Effector memory CD4-positive, alpha-beta T cell (primary cell): ENCODE results near the gene ADORA3.

ENCODE experiments used
- DNase-seq, 3 donors: peaks; one replicate each; pipeline ENCODE4 v3.0.0-alpha.2; 2020
- H3K27ac ChIP-seq: 2 replicates; pipeline ENCODE4 v1.7.0; 2013; ENCODE audit warnings: mild to moderate bottlenecking, low read length, moderate library complexity; ENCODE audit not compliant: insufficient read depth, poor library complexity, severe bottlenecking
- H3K27me3 ChIP-seq: replicated peaks from 2 replicates; pipeline ENCODE4 v1.7.0; 2013; ENCODE audit warnings: mild to moderate bottlenecking, low read length; ENCODE audit not compliant: insufficient read depth, control insufficient read depth, poor library complexity, severe bottlenecking
- H3K36me3 ChIP-seq: 2 replicates; pipeline ENCODE4 v1.7.0; 2013; ENCODE audit warnings: mild to moderate bottlenecking, low read length, moderate library complexity; ENCODE audit not compliant: control insufficient read depth, insufficient read depth
- H3K4me1 ChIP-seq: 2 replicates; pipeline ENCODE4 v1.7.0; 2013; ENCODE audit warnings: low read length, mild to moderate bottlenecking; ENCODE audit not compliant: control insufficient read depth, insufficient read depth, poor library complexity, severe bottlenecking
- H3K4me3 ChIP-seq: 2 replicates; pipeline ENCODE4 v1.7.0; 2013; ENCODE audit warnings: low read length, low read depth, mild to moderate bottlenecking; ENCODE audit not compliant: insufficient read depth, poor library complexity, severe bottlenecking
- H3K9me3 ChIP-seq: 2 replicates; pipeline ENCODE4 v1.7.0; 2013; ENCODE audit warnings: mild to moderate bottlenecking, low read length, moderate library complexity; ENCODE audit not compliant: control insufficient read depth

ADORA3 gene

DNA sequence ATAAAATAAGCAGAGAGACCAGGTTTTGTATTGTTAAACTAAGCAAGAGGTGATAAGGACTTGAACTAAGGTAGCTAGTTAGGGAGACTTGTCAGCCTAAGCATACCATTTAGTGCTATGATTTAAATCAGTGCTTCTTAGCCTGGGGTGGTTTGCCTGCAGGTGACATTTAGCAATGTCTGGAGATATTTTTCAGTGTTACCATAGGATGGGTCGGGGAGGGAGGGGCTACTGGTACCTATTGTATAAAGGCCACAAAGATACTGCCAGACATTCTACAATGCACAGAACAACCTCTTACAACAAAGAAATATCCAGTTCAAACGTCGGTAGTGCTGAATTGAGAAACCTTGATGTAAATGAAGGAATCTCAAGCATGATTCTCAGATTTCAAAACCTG, 50.9 kb downstream of the ADORA3 start:
- Histone ChIP-seq H3K36me3 (peaks cover 40% of the 10 kb centered on the region), H3K4me1 (peaks cover 37% of the 10 kb centered on the region), H3K27me3 (no peaks in the 10 kb centered on the region), H3K27ac (no peak overlapping the region), H3K9me3 (no peaks in the 10 kb centered on the region), H3K4me3 (no peak overlapping the region)
- DNase-seq = no peak

DNA sequence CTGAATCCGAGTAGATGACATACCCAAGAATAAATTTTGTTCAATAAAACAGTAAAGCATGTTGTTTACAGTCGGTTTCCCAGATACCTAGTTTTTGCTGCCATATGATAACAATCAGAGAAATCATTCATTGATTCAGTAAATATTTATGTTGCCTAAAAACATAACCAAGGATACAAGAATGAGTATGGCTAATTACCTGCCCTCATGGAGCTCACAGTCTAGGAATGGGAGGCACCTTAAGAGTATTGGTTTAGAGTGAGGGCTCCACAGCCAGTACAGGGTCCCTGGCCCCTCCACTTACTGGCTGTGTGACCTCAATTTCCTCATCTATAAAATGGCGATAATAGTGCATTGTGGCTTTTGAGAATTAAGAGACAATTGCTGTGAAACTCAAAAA, 53.2 kb downstream of the ADORA3 start:
- no peak for DNase-seq
- no peaks in the 10 kb centered on the region for H3K27me3 ChIP-seq
- peaks cover 41% of the 10 kb centered on the region for H3K4me1 ChIP-seq
- H3K36me3 ChIP-seq = peaks cover 22% of the 10 kb centered on the region
- H3K9me3 ChIP-seq = no peaks in the 10 kb centered on the region
- H3K4me3 ChIP-seq = peak overlapping the region; percentile 68
- H3K27ac ChIP-seq = peak overlapping the region; percentile 82

DNA sequence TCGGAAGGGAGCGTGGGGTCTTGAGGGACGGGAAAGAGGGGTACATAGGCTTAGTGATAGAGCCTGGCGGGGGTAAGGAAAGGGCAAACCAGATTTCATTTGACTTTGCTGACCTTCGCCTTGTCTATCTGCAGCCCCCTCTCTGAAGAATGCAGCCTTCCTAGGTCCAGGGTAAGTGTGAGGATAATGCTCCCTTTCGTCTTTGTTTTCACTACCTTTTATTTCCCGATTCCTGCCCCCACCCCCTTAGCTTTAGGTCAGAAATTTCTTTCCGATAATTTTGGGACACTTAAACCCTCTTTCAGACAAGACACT, 53.8 kb downstream of the ADORA3 start:
- H3K4me1 ChIP-seq = peaks cover 40% of the 10 kb centered on the region
- no peaks in the 10 kb centered on the region for H3K27me3 ChIP-seq
- no peaks in the 10 kb centered on the region for H3K9me3 ChIP-seq
- peak overlapping the region; percentile 68 for H3K4me3 ChIP-seq
- peaks cover 17% of the 10 kb centered on the region for H3K36me3 ChIP-seq
- peak overlapping the region; percentile 82 for H3K27ac ChIP-seq
- DNase-seq = no peak
